Fibroblast of gingiva (primary cell): Measurements from ENCODE around the gene GMFB.

ENCODE experiments used
- DNase-seq: peaks from one replicate; pipeline ENCODE4 v3.0.0-alpha.2; 2011; ENCODE audit warnings: low read depth

The GMFB gene

DNA sequence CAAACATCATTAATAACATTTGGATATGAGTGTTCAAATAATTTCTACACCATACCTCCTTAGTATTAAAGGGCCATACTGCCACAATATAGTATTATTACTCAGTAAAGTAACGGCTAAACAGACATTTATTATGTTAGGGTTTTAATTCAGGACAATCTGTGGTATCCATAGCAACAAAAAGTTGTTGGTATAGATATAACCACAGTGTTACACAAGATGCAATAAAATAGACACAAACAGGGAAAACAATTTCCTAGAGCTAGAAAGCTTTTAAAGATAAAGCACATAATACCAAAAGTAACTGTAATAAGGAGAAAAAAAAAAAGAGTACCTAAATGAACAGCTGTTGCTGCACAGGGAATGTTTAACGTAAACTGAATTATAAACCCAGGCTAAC is 63.7 kb downstream of the GMFB start:
- no peak for DNase-seq
